Activated naive CD4-positive, alpha-beta T cell treated with anti-CD3 and anti-CD28 coated beads, Interleukin-2, amount 50 U/mL, for 24 hours (primary cell): ENCODE results near the gene CXCL10.

Experiments
- H3K27ac Mint-ChIP-seq: one replicate; pipeline ENCODE4 v1.8.0; 2021; ENCODE audit warnings: mild to moderate bottlenecking, mixed read lengths
- H3K27me3 Mint-ChIP-seq: one replicate; pipeline ENCODE4 v1.8.0; 2021; ENCODE audit warnings: mixed read lengths
- H3K36me3 Mint-ChIP-seq: one replicate; pipeline ENCODE4 v1.8.0; 2021; ENCODE audit warnings: mixed read lengths
- H3K4me1 Mint-ChIP-seq: one replicate; pipeline ENCODE4 v1.8.0; 2021; ENCODE audit warnings: mixed read lengths
- H3K4me3 Mint-ChIP-seq: one replicate; pipeline ENCODE4 v1.8.0; 2021; ENCODE audit warnings: mild to moderate bottlenecking, mixed read lengths
- H3K9me3 Mint-ChIP-seq: one replicate; pipeline ENCODE4 v1.8.0; 2021; ENCODE audit warnings: mixed read lengths

CXCL10 gene

DNA sequence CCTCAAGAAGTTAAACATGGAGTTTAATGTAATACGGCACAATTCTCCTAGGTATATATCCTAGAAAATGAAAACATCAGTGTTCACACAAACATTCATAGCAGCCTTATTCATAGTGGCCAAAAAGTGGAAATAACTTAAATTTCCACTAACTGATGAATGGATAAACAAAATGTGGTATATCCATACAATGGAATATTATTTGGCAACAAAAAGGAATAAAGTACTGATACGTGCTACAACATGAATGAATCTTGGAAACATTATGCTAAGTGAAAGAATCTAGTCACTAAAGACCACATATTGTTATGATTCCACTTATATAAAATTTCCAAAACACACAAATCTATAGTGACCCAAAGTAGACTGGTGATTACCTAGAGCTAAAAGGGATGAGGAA lies 47.1 kb downstream of the CXCL10 start:
- Mint-ChIP-seq H3K9me3 (no peaks in the 10 kb centered on the region), H3K4me1 (no peaks in the 10 kb centered on the region), H3K36me3 (peaks cover 30% of the 10 kb centered on the region)

DNA sequence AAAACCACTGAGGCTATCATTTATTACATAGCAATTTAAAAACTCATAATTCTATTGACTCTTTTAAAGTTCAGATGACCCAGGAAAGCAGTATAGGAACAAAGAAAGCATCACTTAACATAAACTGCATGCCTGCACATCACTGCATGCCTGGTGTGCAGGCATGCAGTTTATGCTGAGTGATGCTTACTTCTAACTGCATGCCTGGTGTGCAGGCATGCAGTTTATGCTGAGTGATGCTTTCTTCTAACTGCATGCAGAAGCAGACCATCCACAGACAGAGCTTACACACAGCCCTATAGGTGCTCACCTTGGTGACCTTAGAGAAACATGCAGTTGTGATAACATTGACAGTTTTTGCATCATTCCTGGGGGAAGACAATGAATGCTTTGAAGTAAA lies 49.5 kb downstream of the CXCL10 start:
- Mint-ChIP-seq H3K4me1 (no peaks in the 10 kb centered on the region), H3K27ac (no peak overlapping the region), H3K36me3 (peaks cover 33% of the 10 kb centered on the region), H3K27me3 (no peaks in the 10 kb centered on the region), H3K9me3 (no peaks in the 10 kb centered on the region), H3K4me3 (no peak overlapping the region)

More for the DNA sequence above, 47.1 kb downstream of the CXCL10 start:
- Mint-ChIP-seq H3K27ac (no peak overlapping the region), H3K27me3 (no peaks in the 10 kb centered on the region), H3K4me3 (no peak overlapping the region)
